ENCODE data around the gene CPNE2. TPM values are rescaled to one million over a fixed set of nuclear protein-coding genes. Genes with fewer than 3 reads are reported as not detected.

The CPNE2 gene
- polyA plus RNA-seq, 1 donor (not counting 4 experiments of a cell fraction or from before 2014, with no cell fraction given), result 26.5 TPM

GRCh38 chr16:57051696-57052228, 40.6 kb upstream of the CPNE2 start:
- FAIRE-seq, result no peak
- H3K36me3 ChIP-seq (ENCODE audit: control insufficient read depth in 2 of 2, extremely low read depth in 1 of 2, insufficient read depth in 2 of 2, low read length in 2 of 2), result no peaks in the 10 kb centered on the region
- dilution Hi-C loops (cut with MboI; ENCODE audit: extremely low pct_ligation_motif_present, low sequenced_read_pairs), result no loop called here

GRCh38 chr16:57053206-57053605, 39.2 kb upstream of the CPNE2 start:
- TF ChIP-seq CTCF (optimal IDR thresholded peaks at IDR 0.05 in 1 of 3, IDR thresholded peaks at IDR 0.05 in 1 of 3, conservative IDR thresholded peaks at IDR 0.05 in 1 of 3; ENCODE audit: extremely low read depth in 1 of 3, insufficient read depth in 2 of 3, low read length in 3 of 3), result no peak
- no peak for TF ChIP-seq EZH2 (IDR thresholded peaks at IDR 0.05; ENCODE audit: low read length)
- Histone ChIP-seq H3K79me2 (ENCODE audit: control insufficient read depth, insufficient read depth, low read length) (no peaks in the 10 kb centered on the region), H3K36me3 (ENCODE audit: control insufficient read depth in 2 of 2, extremely low read depth in 1 of 2, insufficient read depth in 2 of 2, low read length in 2 of 2) (no peaks in the 10 kb centered on the region), H3K4me3 (ENCODE audit: control insufficient read depth in 2 of 3, extremely low read depth in 1 of 3, insufficient read depth in 2 of 3, low read depth in 1 of 3, low read length in 3 of 3) (no peak overlapping the region), H3K4me2 (ENCODE audit: control insufficient read depth, extremely low read depth, insufficient read depth, low read depth, low read length) (no peak overlapping the region), H2AFZ (ENCODE audit: control insufficient read depth, low read length) (no peak overlapping the region), H3K9me1 (ENCODE audit: control insufficient read depth, extremely low read depth, insufficient read depth, low read length) (no peaks in the 10 kb centered on the region), H3K4me1 (ENCODE audit: control insufficient read depth, extremely low read depth, insufficient read depth, low read length) (no peaks in the 10 kb centered on the region), H3K27me3 (ENCODE audit: control insufficient read depth, extremely low read depth, insufficient read depth, low read length) (no peaks in the 10 kb centered on the region), H3K27ac (ENCODE audit: control insufficient read depth, insufficient read depth, low read length) (no peak overlapping the region), H3K9me3 (ENCODE audit: control insufficient read depth, low read depth, low read length) (no peaks in the 10 kb centered on the region), H3K9ac (ENCODE audit: control insufficient read depth, extremely low read depth, insufficient read depth, low read length) (no peak overlapping the region), H4K20me1 (ENCODE audit: control insufficient read depth, extremely low read depth, insufficient read depth, low read length) (no peaks in the 10 kb centered on the region)
- FAIRE-seq, result no peak
- dilution Hi-C loops (cut with MboI; ENCODE audit: extremely low pct_ligation_motif_present, low sequenced_read_pairs), result no loop called here
- no peak for DNase-seq (ENCODE audit: low read depth, low spot score)

More at GRCh38 chr16:57051696-57052228, 40.6 kb upstream of the CPNE2 start:
- no peak overlapping the region for H3K4me3 ChIP-seq (ENCODE audit: control insufficient read depth in 2 of 3, extremely low read depth in 1 of 3, insufficient read depth in 2 of 3, low read depth in 1 of 3, low read length in 3 of 3)
- no peaks in the 10 kb centered on the region for H3K79me2 ChIP-seq (ENCODE audit: control insufficient read depth, insufficient read depth, low read length)
- no peaks in the 10 kb centered on the region for H3K4me1 ChIP-seq (ENCODE audit: control insufficient read depth, extremely low read depth, insufficient read depth, low read length)
- no peaks in the 10 kb centered on the region for H3K9me1 ChIP-seq (ENCODE audit: control insufficient read depth, extremely low read depth, insufficient read depth, low read length)
- TF ChIP-seq CTCF (optimal IDR thresholded peaks at IDR 0.05 in 1 of 3, IDR thresholded peaks at IDR 0.05 in 1 of 3, conservative IDR thresholded peaks at IDR 0.05 in 1 of 3; ENCODE audit: extremely low read depth in 1 of 3, insufficient read depth in 2 of 3, low read length in 3 of 3), result no peak
- no peak for TF ChIP-seq EZH2 (IDR thresholded peaks at IDR 0.05; ENCODE audit: low read length)
- no peak overlapping the region for H2AFZ ChIP-seq (ENCODE audit: control insufficient read depth, low read length)
- no peak overlapping the region for H3K27ac ChIP-seq (ENCODE audit: control insufficient read depth, insufficient read depth, low read length)
- H3K4me2 ChIP-seq (ENCODE audit: control insufficient read depth, extremely low read depth, insufficient read depth, low read depth, low read length), result no peak overlapping the region
- no peaks in the 10 kb centered on the region for H4K20me1 ChIP-seq (ENCODE audit: control insufficient read depth, extremely low read depth, insufficient read depth, low read length)
- no peaks in the 10 kb centered on the region for H3K9me3 ChIP-seq (ENCODE audit: control insufficient read depth, low read depth, low read length)
- H3K27me3 ChIP-seq (ENCODE audit: control insufficient read depth, extremely low read depth, insufficient read depth, low read length), result no peaks in the 10 kb centered on the region
- no peak overlapping the region for H3K9ac ChIP-seq (ENCODE audit: control insufficient read depth, extremely low read depth, insufficient read depth, low read length)
- DNase-seq (ENCODE audit: low read depth, low spot score), result no peak

Measured in keratinocyte (primary cell).